HG02840 (cell line): Measurements from ENCODE around the gene OR5AN1.
"Not testable (repeated sequence)": the region's sequence is repeated elsewhere in the genome, so short reads cannot be mapped to it uniquely, and the experiment has no call there.

Experiments used
- ATAC-seq: cut with Tn5 transposase; IDR thresholded peaks from one replicate; pipeline ENCODE4 v1.9.1; 2021; ENCODE audit warnings: mild to moderate bottlenecking, moderate library complexity, moderate number of reproducible peaks; ENCODE audit not compliant: unreplicated experiment, low FRiP score

OR5AN1 gene, protein sequence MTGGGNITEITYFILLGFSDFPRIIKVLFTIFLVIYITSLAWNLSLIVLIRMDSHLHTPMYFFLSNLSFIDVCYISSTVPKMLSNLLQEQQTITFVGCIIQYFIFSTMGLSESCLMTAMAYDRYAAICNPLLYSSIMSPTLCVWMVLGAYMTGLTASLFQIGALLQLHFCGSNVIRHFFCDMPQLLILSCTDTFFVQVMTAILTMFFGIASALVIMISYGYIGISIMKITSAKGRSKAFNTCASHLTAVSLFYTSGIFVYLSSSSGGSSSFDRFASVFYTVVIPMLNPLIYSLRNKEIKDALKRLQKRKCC

DNA sequence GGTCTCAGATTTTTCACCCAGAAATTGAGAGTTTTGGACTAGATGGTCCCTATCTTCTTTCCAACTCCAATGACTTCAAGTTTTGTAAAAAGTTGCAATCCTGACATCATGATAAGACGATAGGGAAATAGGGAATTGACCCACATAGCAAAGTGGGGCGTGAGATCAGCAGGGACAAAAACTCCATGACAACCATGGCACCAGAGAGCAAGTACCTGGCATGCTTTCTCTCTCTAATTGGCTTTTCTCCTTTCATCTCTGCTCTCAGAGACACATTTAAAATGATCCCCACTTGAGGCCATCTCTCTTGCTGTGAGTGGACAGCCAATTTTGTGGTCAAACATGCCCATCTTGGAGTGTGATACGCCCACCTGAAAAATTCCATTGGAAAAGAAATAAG is at the start of gene OR5AN1:
Gene OR5AN1 (plus strand): TSS at position 301 of the 400 bp plus-strand sequence. CDS start 5,564 bp downstream, outside the sequence.
- no peak for ATAC-seq

DNA sequence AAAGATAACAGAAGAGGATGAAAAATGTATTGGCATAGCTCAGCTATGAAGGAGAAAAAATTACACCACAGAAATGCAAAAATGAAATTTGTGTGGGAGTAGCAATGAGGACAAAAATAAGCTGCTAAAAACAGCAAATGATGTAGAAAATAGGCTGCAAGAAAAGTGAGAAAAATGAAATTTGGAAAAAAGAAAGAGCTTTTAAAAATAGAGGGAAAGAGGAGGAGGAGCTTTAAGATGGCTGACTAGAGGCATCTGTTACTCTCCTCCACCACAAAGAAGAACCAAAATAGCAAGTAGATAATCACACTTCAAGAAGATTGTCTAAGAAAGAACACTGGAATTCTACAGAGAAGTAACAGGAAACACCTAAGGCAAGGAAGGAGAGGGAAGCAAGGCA is 23.7 kb upstream of the OR5AN1 start:
- no peak for ATAC-seq

DNA sequence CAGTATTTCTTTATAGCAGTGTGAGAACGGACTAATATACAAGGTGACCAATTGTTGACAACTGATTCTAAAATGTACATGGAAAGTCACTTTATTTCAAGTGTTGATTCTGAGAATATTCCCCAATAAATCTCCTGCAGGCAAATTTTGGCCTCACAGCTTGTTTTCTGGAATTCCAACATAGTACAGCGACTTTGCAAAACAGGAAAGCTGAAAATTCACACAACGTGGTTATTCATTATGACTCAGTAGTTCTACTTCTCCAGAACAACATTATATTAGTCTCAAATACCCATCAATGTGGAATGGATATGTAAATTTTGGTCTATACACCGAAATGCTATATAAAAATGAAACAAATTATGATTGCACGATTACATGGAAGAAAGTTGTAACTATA is 22.5 kb upstream of the OR5AN1 start:
- ATAC-seq, result no peak

DNA sequence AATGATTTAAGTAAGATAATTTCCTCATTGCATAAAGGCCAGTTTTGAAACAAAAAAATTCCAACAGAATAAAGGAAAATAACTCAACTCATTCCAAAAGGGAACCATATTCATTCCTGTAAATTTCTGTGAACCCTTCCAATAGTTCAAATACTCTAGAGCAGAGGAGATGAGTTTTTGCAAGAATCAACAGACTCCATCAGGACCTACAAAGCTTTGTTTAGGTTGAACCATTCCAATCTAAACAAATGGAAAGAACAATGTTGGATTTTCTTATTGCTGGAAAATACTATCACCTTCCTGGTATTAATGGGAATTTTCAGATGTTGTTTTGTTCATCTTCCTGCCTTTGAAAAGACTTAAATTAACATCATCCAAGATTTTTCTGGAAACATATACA is 21.8 kb upstream of the OR5AN1 start:
- no peak for ATAC-seq

DNA sequence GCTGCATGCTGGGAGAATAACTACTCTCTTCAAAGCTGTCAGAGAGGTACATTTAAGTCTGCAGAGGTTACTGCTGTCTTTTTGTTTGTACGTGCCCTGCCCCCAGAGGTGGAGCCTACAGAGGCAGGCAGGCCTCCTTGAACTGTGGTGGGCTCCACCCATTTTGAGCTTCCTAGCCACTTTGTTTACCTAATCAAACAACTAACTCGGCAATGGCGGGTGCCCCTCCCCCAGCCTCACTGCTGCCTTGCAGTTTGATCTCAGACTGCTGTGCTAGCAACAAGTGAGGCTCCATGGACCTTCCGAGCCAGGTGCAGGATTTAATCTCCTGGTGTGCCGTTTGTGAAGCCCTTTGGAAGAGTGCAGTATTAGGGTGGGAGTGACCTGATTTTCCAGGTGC is 9.0 kb upstream of the OR5AN1 start:
- ATAC-seq, result not testable (repeated sequence)

DNA sequence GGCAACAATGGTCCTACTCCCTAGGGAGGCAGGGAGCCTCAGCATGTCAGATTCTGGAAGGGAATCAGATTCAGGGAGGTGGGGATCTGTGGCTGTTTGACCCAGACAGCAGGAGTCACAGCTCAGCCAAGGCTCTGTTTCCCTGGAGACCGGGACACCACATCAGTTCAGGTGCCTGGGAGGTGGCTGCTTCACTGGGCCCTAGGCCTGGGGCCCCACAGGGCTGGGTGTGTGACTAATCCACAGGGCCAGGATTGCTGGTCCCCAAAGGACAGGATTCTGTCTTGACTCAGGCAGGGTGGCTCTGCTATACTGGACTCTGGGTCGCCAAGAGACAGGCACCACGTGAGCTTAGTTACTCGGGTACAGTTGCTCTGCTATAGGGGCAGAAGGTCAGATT is 3.5 kb upstream of the OR5AN1 start:
- ATAC-seq, result no peak

DNA sequence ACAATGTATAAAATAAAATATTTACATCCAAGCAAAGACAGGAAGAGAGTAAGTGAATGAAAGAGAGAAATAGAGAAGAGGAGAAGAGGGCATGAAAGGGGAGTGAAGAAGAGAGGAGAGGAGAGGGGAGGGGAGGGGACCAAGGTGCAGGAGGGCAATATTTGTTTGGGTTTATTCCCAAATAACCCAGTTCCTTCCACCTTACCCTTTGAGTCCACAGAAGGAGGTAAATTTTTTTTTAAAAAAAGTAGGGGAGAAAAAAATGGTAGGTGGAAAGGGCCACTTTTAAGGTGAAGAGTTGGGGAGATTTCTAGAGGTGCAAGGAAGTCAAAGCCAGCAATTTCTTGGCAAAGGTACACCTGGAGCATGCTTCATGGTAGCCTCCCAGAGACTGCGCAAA is 2.1 kb upstream of the OR5AN1 start:
- no peak for ATAC-seq

DNA sequence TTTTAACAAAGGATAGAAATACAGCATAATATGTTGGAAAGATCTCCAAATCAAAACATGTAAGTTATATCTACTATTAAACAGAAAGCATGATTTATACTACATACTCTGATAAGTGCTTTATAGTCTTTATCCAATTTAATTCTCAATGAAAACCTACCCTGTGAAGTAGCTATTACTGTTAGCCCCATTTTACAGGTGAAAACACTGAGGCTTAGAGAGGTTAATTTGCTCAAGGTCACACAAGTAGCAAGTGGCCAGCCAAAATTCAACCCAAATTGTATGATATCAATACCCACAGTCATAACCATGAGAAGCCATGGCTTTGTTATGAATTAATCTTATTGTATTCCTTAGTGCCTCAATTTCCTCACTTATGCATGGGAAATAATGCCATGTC is 675 bp upstream of the OR5AN1 start:
- ATAC-seq, result no peak

DNA sequence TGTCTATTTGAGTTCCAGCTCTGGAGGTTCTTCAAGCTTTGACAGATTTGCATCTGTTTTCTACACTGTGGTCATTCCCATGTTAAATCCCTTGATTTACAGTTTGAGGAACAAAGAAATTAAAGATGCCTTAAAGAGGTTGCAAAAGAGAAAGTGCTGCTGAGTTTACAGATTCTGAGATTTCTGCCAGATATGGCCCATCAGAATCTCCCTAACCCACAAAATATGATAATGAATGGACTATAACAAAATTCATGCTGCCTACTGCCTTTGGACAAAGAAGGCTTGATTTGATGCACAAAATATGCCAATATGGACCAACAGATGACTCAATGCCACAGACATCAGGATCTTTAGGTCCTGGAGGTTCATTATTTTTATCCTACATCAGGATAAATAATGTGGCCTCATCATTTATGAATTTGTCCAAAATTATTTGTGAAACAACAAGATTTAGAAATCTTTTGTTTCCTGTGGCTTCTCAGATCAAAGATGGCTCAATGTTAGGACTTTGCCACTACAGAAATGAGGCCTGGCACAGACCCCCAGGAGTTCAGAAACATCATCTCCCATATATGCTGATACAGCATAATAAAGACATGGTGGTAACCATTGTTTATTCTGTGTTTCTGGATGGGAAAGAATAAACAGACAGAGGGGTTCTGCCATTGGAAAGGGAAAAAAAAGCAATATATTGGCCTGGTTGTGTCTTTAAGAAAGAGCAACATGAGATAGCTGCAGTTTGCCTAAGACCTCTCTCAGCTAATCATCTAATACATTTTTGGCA is 6.7 kb downstream of the OR5AN1 start:
- no peak for ATAC-seq

DNA sequence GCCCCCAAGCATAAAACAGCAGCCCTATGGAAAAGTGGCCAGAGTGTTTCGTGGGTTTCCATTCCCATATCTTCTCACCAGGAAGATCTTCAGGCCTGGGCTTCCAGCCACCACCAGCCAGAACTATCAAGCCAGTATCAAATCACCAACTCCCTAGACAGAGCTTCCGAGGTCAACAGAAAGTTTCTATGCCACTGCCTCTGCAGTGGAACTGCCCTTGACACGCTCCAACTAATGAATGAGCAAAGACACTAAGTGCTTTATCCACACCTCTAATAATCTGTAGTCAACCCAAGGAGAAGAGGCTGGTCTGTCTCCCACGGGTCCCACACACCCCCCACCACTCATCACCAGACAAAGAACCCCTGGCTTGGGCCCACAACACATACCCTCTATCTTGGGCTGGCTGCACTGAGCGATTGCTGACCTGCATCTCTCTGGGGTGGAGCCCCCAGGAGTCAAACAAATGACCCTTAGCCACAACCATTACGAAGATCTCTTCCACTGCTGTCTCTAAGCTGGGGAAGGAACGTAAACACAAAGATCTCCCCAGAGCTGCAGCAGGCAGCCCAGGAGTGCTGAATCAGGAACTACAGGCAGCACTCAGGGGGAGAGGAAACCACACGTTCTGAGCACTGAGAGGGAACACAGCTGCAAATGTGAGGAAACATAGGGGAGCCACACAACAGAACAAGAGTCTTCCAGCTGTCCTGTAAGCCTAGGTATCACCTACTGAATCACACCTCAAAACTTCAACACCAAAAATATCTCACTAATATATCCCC is 9.7 kb downstream of the OR5AN1 start:
- ATAC-seq, result no peak

DNA sequence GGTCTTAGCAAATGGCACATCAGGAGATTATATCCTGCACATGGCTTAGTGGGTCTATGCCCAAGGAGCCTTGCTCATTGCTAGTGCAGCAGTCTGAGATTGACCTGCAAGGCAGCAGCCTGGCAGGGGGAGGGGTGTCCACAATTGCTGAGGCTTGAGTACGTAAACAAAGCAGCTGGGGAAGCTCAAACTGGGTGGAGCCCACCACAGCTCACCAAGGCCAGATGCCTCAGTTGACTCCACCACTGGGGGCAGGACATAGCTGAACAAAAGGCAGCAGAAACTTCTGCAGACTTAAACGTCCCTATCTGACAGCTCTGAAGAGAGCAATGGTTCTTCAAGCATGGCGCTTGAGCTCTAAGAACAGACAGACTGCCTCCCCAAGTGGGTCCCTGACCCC is 13.6 kb downstream of the OR5AN1 start:
- not testable (repeated sequence) for ATAC-seq

DNA sequence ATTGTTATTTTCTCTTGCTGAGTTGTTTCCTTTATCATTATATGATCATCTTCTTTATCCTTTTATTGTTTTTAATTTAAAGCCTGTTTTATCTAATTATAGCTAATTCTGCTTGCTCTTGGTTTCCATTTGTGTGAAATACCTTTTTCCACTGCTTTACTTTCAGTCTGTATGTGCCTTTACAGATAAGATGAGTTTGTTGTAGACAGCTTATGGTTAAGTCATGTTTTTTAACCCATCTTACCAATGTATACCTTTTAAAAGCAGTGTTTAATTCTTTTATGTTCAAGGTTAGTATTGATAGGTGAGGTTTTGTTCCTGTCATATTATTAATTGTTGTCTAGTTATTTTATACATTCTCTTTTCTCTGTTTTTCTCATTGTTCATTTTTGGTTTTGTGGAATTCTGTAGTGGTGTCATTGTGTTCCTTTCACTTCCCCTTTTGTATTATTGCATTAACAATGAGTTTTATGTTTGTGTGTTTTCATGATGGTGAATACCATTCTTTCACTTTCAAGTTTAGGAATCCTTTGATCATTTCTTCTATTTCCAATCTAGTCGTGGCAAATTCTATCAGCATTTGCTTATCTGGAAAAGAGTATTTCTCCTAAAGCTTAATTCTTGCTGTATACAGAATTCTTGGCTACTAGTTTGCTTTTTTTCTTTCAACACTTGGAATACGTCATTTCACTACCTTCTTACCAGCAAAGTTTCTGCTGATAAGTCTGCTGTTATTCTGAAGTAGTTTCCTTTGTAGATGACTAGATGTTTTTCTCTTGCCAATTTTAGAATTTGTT is 21.8 kb downstream of the OR5AN1 start:
- ATAC-seq, result peak; percentile 95

DNA sequence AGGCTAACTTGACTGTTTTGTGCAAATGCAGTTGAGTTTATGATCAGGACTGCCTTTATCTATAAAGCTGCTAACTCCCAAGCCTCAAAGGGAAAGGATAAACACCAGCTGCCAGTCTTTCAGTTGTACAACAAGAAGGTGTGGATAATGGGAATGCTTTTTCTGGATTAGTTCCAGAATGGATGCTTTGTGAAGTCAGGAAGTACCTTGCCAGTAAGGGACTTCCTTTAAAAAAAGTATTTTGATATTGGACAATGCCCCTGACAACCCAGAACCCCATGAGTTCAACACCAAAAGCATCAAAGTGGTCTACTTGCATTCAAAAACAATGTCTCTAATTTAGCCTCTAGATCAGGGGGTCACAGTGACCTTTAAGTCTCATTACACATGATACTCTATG is 35.5 kb downstream of the OR5AN1 start:
- no peak for ATAC-seq

DNA sequence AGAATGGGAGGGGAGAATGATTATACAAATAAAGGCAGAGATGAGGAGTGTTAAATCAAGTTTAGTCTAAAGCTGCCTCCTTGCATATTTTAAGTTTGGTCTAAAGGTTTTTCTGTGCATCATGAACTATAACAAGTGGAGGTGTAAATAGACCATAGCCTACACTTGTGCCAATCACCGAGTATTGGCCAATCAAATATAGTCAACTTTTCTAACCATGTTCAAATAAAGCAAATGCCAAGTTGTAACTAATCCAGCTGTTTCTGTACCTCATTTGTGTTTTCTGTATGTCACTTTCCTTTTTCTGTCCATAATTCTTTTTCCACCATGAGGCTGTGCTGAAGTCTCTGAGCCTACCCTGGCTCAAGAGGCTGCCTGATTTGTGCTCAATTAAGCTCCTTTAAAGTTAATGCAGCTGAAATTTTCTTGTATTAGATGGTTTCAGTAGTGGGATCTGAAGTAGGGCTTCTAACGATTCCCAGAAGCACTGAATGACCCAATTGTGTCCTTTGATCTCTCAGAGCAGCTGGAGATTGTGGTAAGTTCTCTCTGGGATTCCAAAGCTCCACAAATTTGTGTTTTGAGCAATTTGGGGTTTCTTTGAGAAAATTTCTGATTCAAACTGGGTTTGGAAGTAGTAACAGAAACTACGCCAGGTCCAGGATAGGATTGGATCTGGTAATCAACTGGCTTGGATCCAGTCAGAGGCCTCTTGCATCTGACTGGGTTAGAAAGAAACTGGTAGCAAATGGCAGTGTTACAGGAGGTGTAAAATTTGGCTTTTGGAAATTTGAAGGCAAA is 42.0 kb downstream of the OR5AN1 start:
- no peak for ATAC-seq

DNA sequence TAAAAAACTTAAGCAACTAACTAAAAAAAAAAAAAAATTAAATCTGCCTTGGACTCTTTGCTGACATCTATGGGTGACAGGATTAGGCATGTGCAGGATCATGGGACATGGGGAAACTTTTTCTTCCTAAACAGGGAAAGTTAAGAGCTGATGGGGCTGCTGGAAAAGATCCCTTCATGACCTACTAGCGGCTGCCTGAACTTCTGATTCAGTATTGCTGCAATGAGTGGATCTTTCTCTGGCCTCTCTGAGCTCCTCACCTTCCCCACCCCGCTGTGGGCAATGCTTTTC is 42.5 kb downstream of the OR5AN1 start:
- no peak for ATAC-seq

DNA sequence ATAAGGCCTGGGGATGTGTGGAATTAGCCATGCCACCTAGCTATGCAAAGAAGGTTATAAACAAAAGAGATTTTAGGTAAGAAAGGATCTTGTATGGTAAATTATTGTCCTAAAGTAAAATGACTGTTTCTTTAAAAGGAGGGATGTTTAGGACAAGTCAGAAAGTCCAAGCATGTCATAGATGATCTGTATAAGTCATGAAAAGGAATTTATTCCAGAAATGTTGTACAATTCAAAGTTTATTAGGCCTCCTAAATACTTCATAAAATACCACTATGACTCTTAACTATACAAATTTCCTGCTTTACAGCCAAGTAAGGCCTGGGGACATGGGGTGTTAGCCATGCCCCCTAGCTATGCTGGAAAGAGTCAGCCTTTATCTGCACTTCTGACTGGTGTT is 44.9 kb downstream of the OR5AN1 start:
- ATAC-seq, result no peak

DNA sequence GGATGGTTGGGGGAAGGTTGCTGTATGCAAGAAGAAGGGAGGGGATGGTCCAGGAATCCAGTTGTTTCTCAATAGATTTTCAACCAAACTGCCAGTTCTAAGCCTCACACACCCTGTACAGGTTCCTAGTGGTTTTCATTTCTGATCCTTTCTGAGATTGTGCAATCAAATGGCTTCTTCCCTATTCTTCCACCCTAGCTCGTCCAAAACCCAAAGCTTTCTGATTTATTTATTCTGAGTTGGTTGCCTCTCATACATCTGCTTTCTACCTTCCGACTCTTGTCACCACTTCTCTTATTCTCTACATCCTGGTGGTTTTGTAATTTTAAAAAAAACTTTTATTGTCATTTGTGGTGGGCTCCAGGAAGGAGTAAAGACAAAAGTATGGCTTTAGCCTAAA is 55.0 kb downstream of the OR5AN1 start:
- no peak for ATAC-seq

DNA sequence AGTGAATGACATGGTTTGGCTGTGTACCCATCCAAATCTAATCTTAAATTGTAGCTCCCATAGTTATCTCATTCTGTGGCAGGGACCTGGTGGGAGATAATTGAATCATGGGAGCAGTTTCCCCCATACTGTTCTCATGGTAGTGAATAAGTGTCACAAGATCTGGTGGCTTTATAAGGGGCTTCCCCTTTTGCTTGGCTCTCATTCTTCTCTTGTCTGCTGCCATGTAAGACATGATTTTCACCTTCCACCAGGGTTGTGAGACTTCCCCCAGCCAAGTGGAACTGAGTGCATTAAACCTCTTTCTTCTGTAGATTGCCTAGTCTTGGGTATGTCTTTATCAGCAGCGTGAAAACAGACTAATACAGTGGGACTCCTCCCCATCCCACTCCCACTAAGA is 56.4 kb downstream of the OR5AN1 start:
- ATAC-seq, result no peak

DNA sequence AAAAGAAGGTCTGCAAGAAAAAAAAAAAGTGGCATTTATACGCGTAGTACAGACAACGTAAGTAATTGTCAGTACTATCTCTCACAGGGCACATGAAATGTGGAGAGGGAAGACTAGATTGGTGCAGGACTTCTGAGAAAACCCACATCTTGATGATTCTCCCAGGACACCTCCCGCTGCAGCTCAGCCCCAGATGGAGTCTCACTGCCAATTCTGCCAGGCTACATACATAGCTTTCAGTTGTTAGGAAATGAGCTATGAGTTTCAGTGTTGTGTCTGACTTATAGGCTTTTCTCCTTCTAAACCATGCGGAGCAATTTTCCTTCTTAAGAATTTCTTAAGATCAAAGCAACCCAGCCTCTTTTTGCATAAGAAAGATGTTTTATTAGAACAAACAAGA is 57.9 kb downstream of the OR5AN1 start:
- ATAC-seq, result no peak

DNA sequence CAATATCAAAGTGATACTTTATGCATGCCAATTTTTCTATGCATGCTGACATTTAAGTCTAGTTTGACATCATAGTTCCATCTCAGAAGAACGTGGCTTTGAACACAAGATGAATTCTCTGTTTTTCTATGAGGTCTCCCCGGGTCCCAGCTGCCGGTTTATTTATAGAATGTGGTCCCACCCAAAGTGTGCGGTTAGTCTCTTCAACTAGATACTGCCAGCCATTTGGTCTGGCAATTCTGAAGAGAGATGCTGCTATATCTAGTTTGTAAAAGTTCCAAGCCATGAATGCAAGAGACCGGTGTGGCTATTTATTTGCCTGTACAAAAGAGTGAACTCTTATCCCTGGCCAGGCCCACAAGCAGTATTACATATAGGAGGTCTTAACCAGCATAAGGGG is 58.3 kb downstream of the OR5AN1 start:
- ATAC-seq, result no peak
